DMS53 (cell line): Measurements from ENCODE around the gene ACE2.

Experiments
- DNase-seq: peaks from one replicate; lab custom pipeline; 2025; lab: John Stamatoyannopoulos, UW

ACE2 gene

GRCh38 chrX:15574017-15574416, 26.7 kb downstream of the ACE2 start:
- DNase-seq, result no peak

GRCh38 chrX:15570145-15570544, 30.6 kb downstream of the ACE2 start:
- no peak for DNase-seq

GRCh38 chrX:15567886-15568616, 32.7 kb downstream of the ACE2 start:
- peak; percentile 78 for DNase-seq

GRCh38 chrX:15567267-15567666, 33.5 kb downstream of the ACE2 start:
- peak; percentile 4 for DNase-seq

- peak; percentile 23 for DNase-seq
Observed at GRCh38 chrX:15566244-15566643, 34.5 kb downstream of the ACE2 start.

- DNase-seq, result peak; percentile 82
Observed at GRCh38 chrX:15564981-15565579, 35.7 kb downstream of the ACE2 start.

GRCh38 chrX:15563056-15563455, 37.7 kb downstream of the ACE2 start:
- DNase-seq, result no peak

- DNase-seq, result no peak
Observed at GRCh38 chrX:15560924-15561323, 39.8 kb downstream of the ACE2 start.

- no peak for DNase-seq
Observed at GRCh38 chrX:15559227-15559626, 41.5 kb downstream of the ACE2 start.

GRCh38 chrX:15549189-15550012, 51.4 kb downstream of the ACE2 start:
- peak; percentile 9 for DNase-seq

GRCh38 chrX:15547356-15547755, 53.4 kb downstream of the ACE2 start:
- DNase-seq, result no peak

- no peak for DNase-seq
Observed at GRCh38 chrX:15546745-15547144, 54.0 kb downstream of the ACE2 start.

GRCh38 chrX:15530318-15530717, 70.4 kb downstream of the ACE2 start:
- no peak for DNase-seq

- no peak for DNase-seq
Observed at GRCh38 chrX:15529165-15529564, 71.6 kb downstream of the ACE2 start.

GRCh38 chrX:15525664-15526416, 74.9 kb downstream of the ACE2 start:
- peak; percentile 60 for DNase-seq

GRCh38 chrX:15524417-15524816, 76.3 kb downstream of the ACE2 start:
- DNase-seq, result peak; percentile 71

GRCh38 chrX:15523088-15523487, 77.7 kb downstream of the ACE2 start:
- DNase-seq, result no peak

- DNase-seq, result peak; percentile 32
Observed at GRCh38 chrX:15522464-15522863, 78.3 kb downstream of the ACE2 start.

- no peak for DNase-seq
Observed at GRCh38 chrX:15515931-15516330, 84.8 kb downstream of the ACE2 start.

GRCh38 chrX:15514279-15514678, 86.5 kb downstream of the ACE2 start:
- DNase-seq, result no peak

GRCh38 chrX:15512401-15512965, 88.3 kb downstream of the ACE2 start:
- no peak for DNase-seq

GRCh38 chrX:15511563-15511962, 89.2 kb downstream of the ACE2 start:
- DNase-seq, result peak; percentile 63
